GM21390 (cell line): ENCODE results near the gene AARS2.
A peak's percentile ranks its signal among the peaks of the same experiment; 100 is the strongest.

Experiments
- ATAC-seq: cut with Tn5 transposase; IDR thresholded peaks from one replicate; pipeline ENCODE4 v1.9.1; 2021; ENCODE audit not compliant: unreplicated experiment

Gene AARS2

GRCh38 chr6:44276667-44277640 is 36.2 kb downstream of the AARS2 start:
- ATAC-seq, result no peak

GRCh38 chr6:44275749-44276648 is 37.1 kb downstream of the AARS2 start:
- no peak for ATAC-seq

- no peak for ATAC-seq
Measured at GRCh38 chr6:44275271-44275748, 37.8 kb downstream of the AARS2 start.

- ATAC-seq, result no peak
Measured at GRCh38 chr6:44273617-44274016, 39.5 kb downstream of the AARS2 start.

GRCh38 chr6:44272999-44273566 is 40.1 kb downstream of the AARS2 start:
- ATAC-seq, result no peak

- no peak for ATAC-seq
Measured at GRCh38 chr6:44272529-44272928, 40.6 kb downstream of the AARS2 start.

GRCh38 chr6:44271914-44272313 is 41.2 kb downstream of the AARS2 start:
- no peak for ATAC-seq

- ATAC-seq, result no peak
Measured at GRCh38 chr6:44271406-44271723, 41.8 kb downstream of the AARS2 start.

GRCh38 chr6:44270526-44271405 is 42.4 kb downstream of the AARS2 start:
- ATAC-seq, result no peak

- no peak for ATAC-seq
Measured at GRCh38 chr6:44269921-44270525, 43.1 kb downstream of the AARS2 start, which contains the start of gene TMEM151B. Gene TMEM151B, plus strand, starts transcription at chr6:44270450. Its CDS starts 293 bp downstream, at chr6:44270743.

GRCh38 chr6:44269178-44269920 is 43.8 kb downstream of the AARS2 start:
- ATAC-seq, result no peak

GRCh38 chr6:44268095-44268628 is 45.0 kb downstream of the AARS2 start:
- no peak for ATAC-seq

GRCh38 chr6:44267252-44267651 is 45.9 kb downstream of the AARS2 start:
- ATAC-seq, result no peak

GRCh38 chr6:44266347-44266746 is 46.8 kb downstream of the AARS2 start:
- peak; percentile 27 for ATAC-seq

GRCh38 chr6:44265722-44266233 is 47.4 kb downstream of the AARS2 start:
- no peak for ATAC-seq

- ATAC-seq, result peak; percentile 34
Measured at GRCh38 chr6:44265007-44265721, 48.0 kb downstream of the AARS2 start, which contains the start of gene NFKBIE. Gene NFKBIE, minus strand, starts transcription at chr6:44265551. Its CDS starts 205 bp downstream, at chr6:44265346.

- ATAC-seq, result peak; percentile 36
Measured at GRCh38 chr6:44264154-44265006, 48.8 kb downstream of the AARS2 start.
